Fibroblast of villous mesenchyme (primary cell): ENCODE data around the gene CX3CR1. TPM values are rescaled to one million over a fixed set of nuclear protein-coding genes. Genes with fewer than 3 reads are reported as not detected.
"Not testable (repeated sequence)": the region's sequence is repeated elsewhere in the genome, so short reads cannot be mapped to it uniquely, and the experiment has no call there.

Source experiments
- DNase-seq: peaks from one replicate; pipeline ENCODE4 v3.0.0-alpha.2; 2010; ENCODE audit warnings: low read depth
- H3K4me3 ChIP-seq: 2 replicates; pipeline ENCODE4 v1.5.1; 2011; ENCODE audit warnings: low read depth, mild to moderate bottlenecking, low read length
- CTCF ChIP-seq: IDR thresholded peaks from 2 replicates; pipeline ENCODE4 v1.5.1; 2012; ENCODE audit warnings: low read depth, mild to moderate bottlenecking, low read length; ENCODE audit not compliant: insufficient read depth
- total RNA-seq: library from RNA; depleted of rRNA; stranded (reverse); fragments of >200 nt; gene quantifications from 2 replicates; pipeline ENCODE4 v1.2.3, GENCODE V29; 2012

CX3CR1 gene
- total RNA-seq, 1 donor: not detected

- H3K4me3 ChIP-seq: no peak overlapping the region
- no peak for TF ChIP-seq CTCF
- DNase-seq: no peak
Observed at GRCh38 chr3:39241561-39241960, 38.3 kb downstream of the CX3CR1 start.

GRCh38 chr3:39237027-39237426 is 42.8 kb downstream of the CX3CR1 start:
- no peak overlapping the region for H3K4me3 ChIP-seq
- TF ChIP-seq CTCF: no peak
- DNase-seq: no peak

- DNase-seq: no peak
- H3K4me3 ChIP-seq: no peak overlapping the region
- no peak for TF ChIP-seq CTCF
Observed at GRCh38 chr3:39234651-39235050, 45.2 kb downstream of the CX3CR1 start.

- TF ChIP-seq CTCF: no peak
- no peak for DNase-seq
- H3K4me3 ChIP-seq: no peak overlapping the region
Observed at GRCh38 chr3:39232859-39233258, 47.0 kb downstream of the CX3CR1 start.

- TF ChIP-seq CTCF: no peak
- DNase-seq: no peak
- H3K4me3 ChIP-seq: no peak overlapping the region
Observed at GRCh38 chr3:39230453-39230852, 49.4 kb downstream of the CX3CR1 start.

GRCh38 chr3:39228496-39228895 is 51.3 kb downstream of the CX3CR1 start:
- DNase-seq: no peak
- TF ChIP-seq CTCF: no peak
- no peak overlapping the region for H3K4me3 ChIP-seq

GRCh38 chr3:39227596-39227995 is 52.2 kb downstream of the CX3CR1 start:
- DNase-seq, H3K4me3 ChIP-seq: not testable (repeated sequence)
